ENCODE data around the gene EXOC6. TPM values are rescaled to one million over a fixed set of nuclear protein-coding genes. Genes with fewer than 3 reads are reported as not detected.

EXOC6 gene
- total and polyA plus RNA-seq, 2 donors from 2014 or later, result 9.5 to 17.0 TPM

- Histone ChIP-seq H3K36me3 (ENCODE audit: control insufficient read depth in 2 of 3, insufficient read depth in 3 of 3, low read length in 3 of 3) (no peaks in the 10 kb centered on the region), H3K27me3 (ENCODE audit: control insufficient read depth, insufficient read depth, low read length) (no peaks in the 10 kb centered on the region), H3K4me3 (ENCODE audit: low read length in 3 of 3) (no peak overlapping the region), H3K4me1 (ENCODE audit: control insufficient read depth in 2 of 3, insufficient read depth in 2 of 3, low read depth in 1 of 3, low read length in 3 of 3) (no peaks in the 10 kb centered on the region), H3K9me3 (ENCODE audit: control insufficient read depth in 2 of 3, insufficient read depth in 1 of 3, low read length in 3 of 3) (no peaks in the 10 kb centered on the region), H3K9ac (ENCODE audit: low read length in 3 of 3) (no peak overlapping the region), H3K27ac (ENCODE audit: low read depth in 2 of 2, low read length in 2 of 2) (no peak overlapping the region)
- TF ChIP-seq CTCF (IDR thresholded peaks at IDR 0.05; ENCODE audit: borderline replicate concordance, extremely low read depth, insufficient read depth), result no peak
- DNase-seq (no peak), FAIRE-seq (no peak)
- intact Hi-C loops (cut with DNase I), result no loop called here
Observed at GRCh38 chr10:92851003-92851402, 2.7 kb downstream of the EXOC6 start.

- intact Hi-C loops (cut with DNase I), result no loop called here
- no peak for TF ChIP-seq CTCF (IDR thresholded peaks at IDR 0.05; ENCODE audit: borderline replicate concordance, extremely low read depth, insufficient read depth)
- no peaks in the 10 kb centered on the region for H3K4me1 ChIP-seq (ENCODE audit: control insufficient read depth in 2 of 3, insufficient read depth in 2 of 3, low read depth in 1 of 3, low read length in 3 of 3)
- H3K36me3 ChIP-seq (ENCODE audit: control insufficient read depth in 2 of 3, insufficient read depth in 3 of 3, low read length in 3 of 3), result no peaks in the 10 kb centered on the region
- H3K9me3 ChIP-seq (ENCODE audit: control insufficient read depth in 2 of 3, insufficient read depth in 1 of 3, low read length in 3 of 3), result peaks cover 2 to 17% (median 3%) of the 10 kb centered on the region in 3 donors
- DNase-seq (no peak), FAIRE-seq (peak; percentile 58)
- no peak overlapping the region for H3K4me3 ChIP-seq (ENCODE audit: low read length in 3 of 3)
- no peak overlapping the region for H3K27ac ChIP-seq (ENCODE audit: low read depth in 2 of 2, low read length in 2 of 2)
- no peaks in the 10 kb centered on the region for H3K27me3 ChIP-seq (ENCODE audit: control insufficient read depth, insufficient read depth, low read length)
- H3K9ac ChIP-seq (ENCODE audit: low read length in 3 of 3), result no peak overlapping the region
Observed at GRCh38 chr10:92855560-92855959, 7.2 kb downstream of the EXOC6 start.

- peaks cover 2 to 17% (median 3%) of the 10 kb centered on the region in 3 donors for H3K9me3 ChIP-seq (ENCODE audit: control insufficient read depth in 2 of 3, insufficient read depth in 1 of 3, low read length in 3 of 3)
- no peak for DNase-seq
- H3K9ac ChIP-seq (ENCODE audit: low read length in 3 of 3), result no peak overlapping the region
- no peak for TF ChIP-seq CTCF (IDR thresholded peaks at IDR 0.05; ENCODE audit: borderline replicate concordance, extremely low read depth, insufficient read depth)
- FAIRE-seq, result no peak
- no peak overlapping the region for H3K4me3 ChIP-seq (ENCODE audit: low read length in 3 of 3)
- no peak overlapping the region for H3K27ac ChIP-seq (ENCODE audit: low read depth in 2 of 2, low read length in 2 of 2)
- H3K36me3 ChIP-seq (ENCODE audit: control insufficient read depth in 2 of 3, insufficient read depth in 3 of 3, low read length in 3 of 3), result no peaks in the 10 kb centered on the region
- no peaks in the 10 kb centered on the region for H3K4me1 ChIP-seq (ENCODE audit: control insufficient read depth in 2 of 3, insufficient read depth in 2 of 3, low read depth in 1 of 3, low read length in 3 of 3)
- intact Hi-C loops (cut with DNase I), result no loop called here
- H3K27me3 ChIP-seq (ENCODE audit: control insufficient read depth, insufficient read depth, low read length), result no peaks in the 10 kb centered on the region
Observed at GRCh38 chr10:92857904-92858514, 9.7 kb downstream of the EXOC6 start.

- Histone ChIP-seq H3K4me3 (ENCODE audit: low read length in 3 of 3) (no peak overlapping the region), H3K36me3 (ENCODE audit: control insufficient read depth in 2 of 3, insufficient read depth in 3 of 3, low read length in 3 of 3) (no peaks in the 10 kb centered on the region), H3K9ac (ENCODE audit: low read length in 3 of 3) (no peak overlapping the region), H3K9me3 (ENCODE audit: control insufficient read depth in 2 of 3, insufficient read depth in 1 of 3, low read length in 3 of 3) (no peaks in the 10 kb centered on the region), H3K27ac (ENCODE audit: low read depth in 2 of 2, low read length in 2 of 2) (no peak overlapping the region), H3K4me1 (ENCODE audit: control insufficient read depth in 2 of 3, insufficient read depth in 2 of 3, low read depth in 1 of 3, low read length in 3 of 3) (no peaks in the 10 kb centered on the region), H3K27me3 (ENCODE audit: control insufficient read depth, insufficient read depth, low read length) (no peaks in the 10 kb centered on the region)
- FAIRE-seq, result no peak
- intact Hi-C loops (cut with DNase I), result no loop called here
- no peak for TF ChIP-seq CTCF (IDR thresholded peaks at IDR 0.05; ENCODE audit: borderline replicate concordance, extremely low read depth, insufficient read depth)
- no peak for DNase-seq
Observed at GRCh38 chr10:92867235-92867634, 18.9 kb downstream of the EXOC6 start.

Measured in kidney (tissue), 14 donors.